ENCODE results near the gene SNX1.
"Not testable (repeated sequence)": the region's sequence is repeated elsewhere in the genome, so short reads cannot be mapped to it uniquely, and the experiment has no call there.

SNX1 gene

DNA sequence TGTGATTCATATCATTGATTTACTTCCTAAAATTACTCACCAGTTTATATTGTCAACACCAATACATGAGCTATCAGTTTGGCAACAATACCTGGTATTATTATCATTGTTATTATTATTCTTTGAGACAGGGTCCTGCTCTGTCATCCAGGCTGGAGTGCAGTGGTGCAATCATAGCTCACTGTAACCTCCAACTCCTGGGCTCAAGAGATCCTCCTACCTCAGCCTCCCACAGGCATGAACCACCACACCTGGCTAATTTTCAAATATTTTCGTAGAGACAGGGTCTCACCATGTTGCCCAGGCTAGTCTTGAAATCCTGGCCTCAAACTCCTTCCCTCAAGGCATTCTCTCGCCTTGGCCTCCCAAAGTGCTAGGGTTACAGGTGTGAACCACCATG is 22.3 kb upstream of the SNX1 start:
- DNase-seq = not testable (repeated sequence)

DNA sequence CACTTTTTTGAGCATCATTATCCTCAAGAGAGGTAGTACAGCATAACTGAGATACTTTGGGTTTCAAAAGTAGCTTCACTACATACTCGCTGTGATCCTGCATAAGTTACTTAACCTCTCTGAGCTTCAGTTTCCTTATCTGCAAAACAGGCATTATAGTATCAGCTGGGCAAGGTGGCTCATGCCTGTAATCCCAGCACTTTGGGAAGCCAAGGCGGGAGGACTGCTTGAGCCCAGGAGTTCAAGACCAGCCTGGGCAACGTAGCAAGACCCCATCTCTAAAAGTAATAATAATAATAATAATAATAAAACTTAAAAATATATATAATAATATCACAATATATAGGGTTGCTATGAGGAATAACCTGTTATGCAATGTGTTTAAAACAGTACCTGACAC is 13.0 kb upstream of the SNX1 start:
- DNase-seq = no peak

DNA sequence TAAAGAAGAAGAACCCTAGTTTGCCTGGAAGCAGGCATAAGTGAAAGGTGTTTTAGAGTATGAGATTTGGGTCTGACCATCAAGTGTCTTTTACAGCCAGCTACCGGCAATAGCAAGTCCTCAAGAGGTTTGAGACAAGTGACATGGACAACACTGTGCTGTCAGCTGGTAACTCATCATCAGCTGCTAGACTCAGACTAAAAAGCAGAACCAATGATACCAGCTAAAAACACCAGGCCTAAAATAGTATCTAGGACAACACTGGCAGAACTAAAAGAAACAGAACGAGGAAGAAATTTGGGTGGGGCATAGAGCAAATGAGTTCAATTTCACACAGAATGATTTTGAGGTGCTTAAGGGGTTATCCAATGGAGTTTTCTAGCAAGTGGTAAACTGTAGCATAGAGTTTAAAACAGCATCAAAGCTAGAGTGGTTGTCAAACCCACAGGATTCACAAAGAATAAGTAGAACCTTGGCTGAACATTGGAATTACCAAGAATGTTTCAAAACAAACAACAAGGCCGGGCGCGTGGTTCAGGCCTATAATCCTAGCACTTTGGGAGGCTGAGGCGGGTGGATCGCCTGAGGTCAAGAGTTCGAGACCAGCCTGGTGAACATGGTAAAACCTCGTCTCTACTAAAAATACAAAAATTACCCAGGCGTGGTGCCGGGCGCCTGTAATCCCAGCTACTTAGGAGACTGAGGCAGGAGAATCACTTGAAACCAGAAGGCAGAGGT is 6.1 kb upstream of the SNX1 start:
- no peak for DNase-seq

DNA sequence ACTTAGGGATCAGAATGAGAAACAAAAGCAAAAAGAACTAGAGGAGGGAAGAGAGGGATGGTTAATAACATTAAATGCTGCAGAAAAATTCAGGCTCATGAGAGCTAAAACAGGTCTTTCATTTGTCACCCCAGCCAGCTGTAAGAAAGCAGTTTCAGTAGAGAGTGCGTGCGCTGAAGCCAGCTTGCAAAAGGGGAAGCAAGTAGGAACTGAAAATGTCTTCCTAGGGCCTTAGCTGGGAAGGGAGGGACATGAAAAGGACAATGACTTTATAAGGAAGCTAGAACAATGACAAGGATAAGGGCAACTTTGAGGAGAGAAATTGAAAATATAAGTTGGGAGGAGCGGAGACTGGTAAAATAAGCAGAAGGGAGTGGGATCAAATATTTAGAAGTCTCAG is 5.3 kb upstream of the SNX1 start:
- DNase-seq = no peak

DNA sequence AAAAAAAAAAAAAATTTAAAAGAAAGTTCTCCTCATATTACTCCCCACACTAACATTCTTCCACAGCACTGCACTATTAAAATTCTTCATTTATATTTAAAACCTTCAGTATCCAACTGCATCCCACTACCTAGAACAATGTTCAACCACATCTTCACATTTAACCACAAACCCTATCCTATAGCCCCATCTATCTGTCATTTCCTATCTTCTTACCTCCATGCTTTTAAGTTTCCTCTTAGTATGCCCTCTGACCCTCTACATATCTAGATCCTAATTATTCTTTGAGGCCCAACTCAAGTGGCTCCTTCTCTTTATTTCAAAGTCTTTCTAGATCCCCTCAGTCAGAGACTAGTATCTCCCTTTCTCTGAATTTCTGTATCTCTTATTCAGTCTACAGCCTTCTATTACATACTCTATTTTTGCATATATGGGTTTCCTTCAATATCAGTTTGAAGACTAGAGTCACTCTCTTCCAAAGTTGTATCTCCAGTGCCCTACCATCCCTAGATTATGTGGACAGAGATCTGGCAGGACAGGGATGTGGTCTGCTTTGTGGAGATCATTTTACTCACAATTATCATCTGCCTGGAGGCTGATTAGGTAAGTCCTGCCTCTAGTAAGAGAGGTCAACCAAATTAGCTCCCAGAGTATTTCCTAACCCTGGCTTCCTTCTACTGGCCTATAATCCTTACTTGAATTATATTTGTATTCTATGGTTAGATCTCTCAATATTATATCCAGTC is 3.5 kb upstream of the SNX1 start:
- no peak for DNase-seq

DNA sequence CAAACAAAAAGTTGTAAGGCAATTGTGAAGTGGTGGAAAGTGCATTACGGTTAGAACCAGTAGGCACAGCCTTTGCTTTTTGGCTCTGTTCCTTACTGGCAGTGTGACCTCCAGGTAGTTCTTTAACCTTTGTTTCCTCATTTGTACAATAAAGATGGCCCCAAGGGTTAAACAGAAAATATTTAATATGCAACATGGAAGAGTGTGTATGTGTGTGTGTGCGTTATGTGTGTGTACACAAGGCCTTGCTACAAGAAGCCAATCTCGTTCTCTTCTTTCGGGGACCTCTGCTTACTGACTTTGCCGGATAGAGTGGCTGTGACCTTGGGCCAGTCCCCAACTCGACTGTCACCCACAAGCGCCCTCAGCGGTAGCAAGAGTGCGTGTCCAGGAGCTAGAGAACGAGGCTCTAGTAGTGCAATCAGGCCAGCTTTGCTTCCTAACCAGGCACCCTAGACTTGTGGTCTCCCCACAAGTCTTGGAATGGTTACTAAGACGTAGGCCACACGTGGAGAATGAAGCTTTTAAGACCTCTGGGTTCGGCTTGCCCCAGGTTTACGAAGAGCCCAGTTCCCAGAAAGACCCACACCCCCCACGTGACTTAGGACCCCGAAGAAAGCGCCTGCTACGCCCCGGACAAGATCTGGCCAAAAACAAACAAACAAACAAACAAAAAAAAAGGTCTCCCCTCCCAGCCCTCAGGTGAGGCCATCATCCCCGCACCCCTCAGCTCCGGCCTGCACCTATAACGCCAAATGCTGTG is 2.7 kb upstream of the SNX1 start:
- peak; percentile 64 to 65 for DNase-seq

DNA sequence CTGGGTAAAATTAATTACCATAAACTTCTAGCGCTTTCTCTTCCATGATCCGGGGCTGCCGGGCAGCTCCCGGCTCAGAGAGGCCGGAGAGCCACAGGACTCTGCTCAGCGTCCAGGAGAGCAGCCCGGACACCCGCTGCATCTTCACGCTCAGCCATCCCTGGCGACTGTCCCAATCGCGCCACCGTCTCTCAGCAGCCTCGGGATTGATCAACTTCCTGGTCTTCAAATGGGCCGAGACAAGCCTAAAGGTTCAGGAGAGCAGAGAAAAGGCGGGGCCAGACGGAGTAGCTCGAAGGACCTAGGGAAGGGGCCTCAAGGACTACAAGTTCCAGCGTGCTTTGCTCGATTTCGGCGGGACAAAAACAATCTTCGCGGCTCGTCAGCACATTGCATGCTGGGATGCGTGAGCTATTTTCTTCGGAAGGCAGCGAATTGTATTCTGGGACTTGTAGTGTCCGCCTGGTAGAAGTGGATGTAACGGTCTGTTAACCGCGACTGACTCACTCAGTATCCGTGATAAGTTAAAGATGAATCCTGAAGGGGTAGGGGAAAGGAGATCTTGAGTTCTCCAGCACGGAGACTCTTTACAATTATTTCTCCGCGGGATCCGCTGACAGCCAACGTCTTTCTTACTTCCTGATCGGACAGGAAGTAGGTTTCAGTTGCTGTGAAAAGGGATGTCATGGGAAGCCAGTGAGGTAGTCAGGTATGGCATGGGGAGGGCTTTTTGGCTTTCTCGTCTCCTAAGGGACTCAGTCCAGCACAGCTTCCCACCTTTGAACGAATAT is 2.0 kb upstream of the SNX1 start, which contains the start of gene CIAO2A:
CIAO2A (minus strand) TSS at position 212 of the 791 bp plus-strand sequence; CDS start at position 142, 70 bp downstream.
- peak; percentile 98 to 99 for DNase-seq

DNA sequence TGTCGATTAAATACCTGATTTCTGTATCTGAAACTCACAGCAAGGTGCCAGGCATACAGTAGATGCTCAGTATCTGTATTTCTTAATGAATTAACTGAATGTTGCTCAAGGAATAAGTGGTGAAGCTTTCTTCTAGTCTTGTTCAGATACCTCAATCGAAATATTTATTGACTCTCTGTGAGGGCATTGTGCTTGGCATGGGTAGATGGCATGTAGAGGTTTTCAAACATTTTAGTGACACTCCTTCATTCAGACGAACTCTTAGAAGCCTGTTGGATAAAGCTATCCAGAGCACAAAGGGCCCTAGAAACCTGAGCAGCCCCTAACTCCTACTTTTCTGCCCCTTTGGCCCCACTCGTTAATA is 369 bp upstream of the SNX1 start:
- no peak for DNase-seq

DNA sequence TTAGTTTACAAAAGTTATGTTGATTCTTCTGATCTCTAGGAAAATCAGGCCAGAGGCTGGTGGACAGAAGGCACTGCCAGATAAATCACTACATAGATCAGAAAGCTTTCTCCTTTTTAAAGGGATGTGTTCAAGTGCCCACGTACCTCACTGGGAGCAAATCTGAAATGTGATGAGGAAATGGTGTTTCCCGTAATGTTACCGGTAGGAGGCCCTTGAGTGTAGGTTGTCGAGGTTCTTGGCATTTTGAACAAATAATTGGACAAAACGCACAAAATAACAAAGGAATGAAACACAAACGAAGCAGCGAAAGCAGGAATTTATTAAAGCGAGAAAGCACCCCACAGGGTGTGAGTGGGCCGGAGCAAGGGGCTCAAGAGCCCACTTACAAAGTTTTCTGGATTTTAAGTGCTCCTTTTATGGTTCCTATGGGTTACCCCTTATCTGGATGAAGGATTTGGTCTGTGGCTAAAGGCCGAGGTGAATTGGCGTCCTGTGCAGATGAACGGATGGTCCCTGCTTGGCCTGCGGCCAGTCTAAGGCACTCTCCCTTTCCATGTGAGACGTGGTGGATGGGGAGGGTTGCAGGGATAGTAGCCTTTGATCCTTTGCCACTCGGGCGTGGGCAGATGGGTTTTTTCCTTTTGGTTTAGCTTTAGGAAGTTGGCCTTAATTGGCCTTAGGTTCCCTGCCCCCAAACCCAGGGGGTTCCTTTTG is 1.0 kb downstream of the SNX1 start:
- peak in 1 of 2 experiments; percentile 20 for DNase-seq

DNA sequence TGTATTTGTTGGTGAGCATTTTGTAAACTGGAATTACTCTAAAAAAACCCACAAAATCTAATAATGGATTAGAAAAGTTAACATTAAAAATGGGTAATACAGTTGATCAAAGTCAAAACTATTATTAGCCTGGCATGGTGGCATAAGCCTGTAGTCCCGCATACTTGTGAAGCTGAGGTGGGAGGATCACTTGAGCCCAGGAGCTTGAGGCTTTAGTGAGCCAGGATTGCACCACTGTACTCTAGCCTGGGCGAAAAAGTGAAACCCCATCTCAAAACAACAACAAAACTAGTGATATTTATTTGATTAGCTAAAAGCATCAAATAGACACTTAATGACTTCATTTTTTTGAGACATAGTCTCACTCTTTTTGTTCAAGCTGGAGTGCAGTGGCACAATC is 3.6 kb downstream of the SNX1 start:
- no peak for DNase-seq

DNA sequence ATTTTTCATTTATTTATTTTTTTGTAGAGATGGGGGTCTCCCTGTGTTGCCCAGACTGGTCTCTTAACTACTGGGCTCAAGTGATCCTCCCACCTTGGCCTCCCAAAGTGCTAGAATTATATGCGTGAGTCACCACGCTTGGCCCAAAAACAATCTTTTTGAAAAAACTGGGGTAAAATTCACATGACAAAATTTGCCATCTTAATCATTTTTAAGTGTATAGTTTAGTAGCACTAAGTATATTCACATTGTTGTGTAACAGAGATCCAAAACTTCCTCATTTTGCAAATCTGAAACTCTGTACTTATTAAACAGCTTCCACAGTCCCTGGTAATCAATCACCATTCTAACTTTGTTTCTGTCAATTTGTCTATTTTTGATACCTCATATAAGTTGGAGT is 5.2 kb downstream of the SNX1 start:
- DNase-seq = no peak

DNA sequence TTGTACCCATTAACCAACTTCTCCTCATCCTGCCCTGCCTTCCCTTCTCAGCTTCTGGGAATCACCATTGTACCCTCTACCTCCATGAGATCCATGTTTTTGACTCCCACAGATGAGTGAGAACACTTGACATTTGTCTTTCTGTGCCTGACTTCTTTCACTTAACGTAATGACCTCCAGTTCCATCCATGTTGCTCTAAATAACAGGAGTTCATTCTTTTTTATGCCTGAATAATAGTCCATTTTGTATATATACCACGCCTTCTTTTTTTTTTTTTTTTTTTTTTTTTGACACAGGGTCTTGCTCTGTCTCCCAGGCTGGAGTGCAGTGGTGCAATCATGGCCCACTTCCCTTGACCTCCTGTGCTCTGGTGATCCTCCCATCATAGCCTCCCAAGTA is 6.7 kb downstream of the SNX1 start:
- no peak for DNase-seq

DNA sequence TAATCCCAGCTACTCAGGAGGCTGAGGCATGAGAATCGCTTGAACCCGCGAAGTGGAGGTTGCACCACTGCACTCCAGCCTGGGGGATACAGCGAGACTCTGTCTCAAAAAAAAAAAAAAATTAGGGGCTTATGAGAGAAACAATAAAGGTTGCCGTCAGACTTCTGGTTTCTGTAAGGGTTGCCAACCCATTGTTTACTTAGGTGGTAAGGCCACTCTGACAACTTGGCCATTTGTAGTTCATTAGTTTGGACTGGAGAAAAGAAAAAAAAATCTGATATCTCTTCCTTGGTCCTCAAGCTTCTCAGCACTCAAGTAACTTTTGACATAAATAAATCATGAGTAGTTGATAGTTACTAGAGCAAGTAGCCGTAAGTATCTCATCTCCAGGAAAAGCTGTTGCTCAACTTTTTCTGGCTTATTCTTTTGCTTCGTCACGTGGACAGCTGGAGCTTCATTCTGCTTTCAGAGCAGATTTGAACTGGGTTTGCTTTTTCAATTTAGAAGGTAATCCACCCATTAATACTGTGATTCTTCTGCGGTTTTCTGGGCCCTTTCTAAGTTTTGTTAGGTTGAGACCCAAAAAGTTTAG is 9.4 kb downstream of the SNX1 start:
- no peak for DNase-seq

DNA sequence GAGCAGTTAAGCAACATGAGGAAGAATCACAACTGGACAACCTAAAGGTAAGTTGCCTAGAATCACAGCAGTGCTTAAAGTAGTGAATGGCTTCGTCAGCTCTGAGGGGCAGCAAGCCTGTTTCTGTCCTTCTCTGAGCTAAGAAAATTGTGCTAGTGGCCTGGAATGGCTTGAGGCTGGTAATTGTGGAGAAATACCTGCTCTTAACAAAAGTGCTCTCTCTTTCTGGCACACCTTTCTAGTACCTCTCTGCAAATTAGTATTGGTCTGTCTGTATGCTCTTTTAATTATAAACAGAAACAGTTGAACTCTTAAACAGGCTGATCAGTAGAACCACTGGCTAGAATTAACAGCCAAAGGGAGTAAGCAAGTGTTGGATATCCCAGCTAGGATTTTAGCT is 11.6 kb downstream of the SNX1 start:
- no peak for DNase-seq

DNA sequence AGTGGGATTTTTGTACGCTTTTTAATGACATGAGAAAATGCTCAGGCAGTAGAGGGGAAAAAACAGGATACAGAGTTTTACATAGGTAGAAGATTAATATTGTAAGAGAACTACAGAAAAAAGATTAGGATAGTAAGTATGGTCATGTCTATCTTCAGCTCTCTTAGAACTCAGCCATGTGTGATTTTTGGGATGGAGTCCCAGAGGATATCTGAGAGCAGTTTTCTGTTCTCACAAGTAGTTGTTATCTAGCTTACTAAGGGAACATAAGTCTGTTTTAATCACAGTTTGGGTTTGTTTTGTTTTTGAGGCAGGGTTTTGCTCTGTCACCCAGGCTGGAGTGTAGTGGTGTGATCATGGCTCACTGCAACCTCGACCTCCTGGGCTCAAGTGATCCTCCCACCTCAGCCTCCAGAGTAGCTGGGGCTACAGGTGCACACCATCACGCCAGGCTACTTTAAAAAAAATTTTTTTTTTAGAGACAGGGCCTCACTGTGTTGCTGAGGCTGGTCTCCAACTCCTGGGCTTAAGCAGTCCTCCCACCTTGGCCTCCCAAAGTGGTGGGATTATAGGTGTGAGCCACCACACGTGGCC is 14.4 kb downstream of the SNX1 start:
- not testable (repeated sequence) for DNase-seq

DNA sequence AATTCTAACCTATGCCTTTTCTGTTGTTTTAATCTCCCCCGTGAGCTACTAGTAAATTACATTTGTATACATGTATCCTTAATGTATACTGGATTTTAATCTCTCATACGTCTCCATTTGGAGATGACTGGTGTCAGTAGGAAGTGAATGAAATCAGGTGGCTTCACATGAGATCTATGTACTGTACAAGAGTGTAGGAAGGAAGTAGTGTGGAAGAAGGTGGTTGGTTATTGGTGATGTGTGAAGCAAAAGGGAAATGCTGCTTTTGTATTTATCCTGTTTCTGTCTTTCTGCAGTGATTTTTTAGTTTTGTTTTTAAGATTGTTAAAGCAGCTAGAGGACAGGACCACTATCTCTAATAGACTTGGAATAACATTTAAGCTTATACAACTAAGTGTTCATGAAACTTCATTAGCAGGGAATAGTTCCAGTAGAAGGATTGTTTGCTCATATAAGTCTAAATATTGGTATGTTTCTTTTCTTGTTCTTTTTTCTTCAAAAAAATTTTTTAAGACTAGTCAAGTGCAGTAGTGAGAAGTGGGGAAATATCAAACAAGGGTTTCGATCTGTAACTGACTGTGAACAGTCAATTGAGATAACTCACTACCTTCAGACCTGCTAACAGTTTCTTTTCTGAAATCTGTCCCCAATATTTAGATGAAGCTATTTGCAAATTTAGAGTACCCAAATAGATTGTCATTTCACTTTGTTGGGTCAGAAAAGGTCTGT is 15.3 kb downstream of the SNX1 start:
- DNase-seq = no peak

DNA sequence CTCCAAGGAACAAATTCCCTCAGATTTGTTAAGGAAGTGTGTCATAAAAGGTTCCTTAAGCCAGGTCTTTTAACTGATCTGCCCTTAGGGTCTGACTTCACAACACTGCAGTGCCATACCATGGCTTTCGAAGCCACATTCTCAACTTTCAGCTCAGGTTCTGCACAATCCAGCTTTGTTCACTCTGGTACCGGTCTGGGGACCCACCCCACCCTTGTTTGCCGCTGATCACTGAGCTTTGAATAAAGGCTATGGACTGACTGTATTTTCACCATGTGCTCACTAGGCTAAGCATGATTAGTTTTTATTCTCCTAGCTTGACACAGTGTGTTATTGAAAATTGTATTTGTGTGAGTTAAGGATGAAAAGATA is 15.9 kb downstream of the SNX1 start:
- peak; percentile 16 to 63 for DNase-seq

DNA sequence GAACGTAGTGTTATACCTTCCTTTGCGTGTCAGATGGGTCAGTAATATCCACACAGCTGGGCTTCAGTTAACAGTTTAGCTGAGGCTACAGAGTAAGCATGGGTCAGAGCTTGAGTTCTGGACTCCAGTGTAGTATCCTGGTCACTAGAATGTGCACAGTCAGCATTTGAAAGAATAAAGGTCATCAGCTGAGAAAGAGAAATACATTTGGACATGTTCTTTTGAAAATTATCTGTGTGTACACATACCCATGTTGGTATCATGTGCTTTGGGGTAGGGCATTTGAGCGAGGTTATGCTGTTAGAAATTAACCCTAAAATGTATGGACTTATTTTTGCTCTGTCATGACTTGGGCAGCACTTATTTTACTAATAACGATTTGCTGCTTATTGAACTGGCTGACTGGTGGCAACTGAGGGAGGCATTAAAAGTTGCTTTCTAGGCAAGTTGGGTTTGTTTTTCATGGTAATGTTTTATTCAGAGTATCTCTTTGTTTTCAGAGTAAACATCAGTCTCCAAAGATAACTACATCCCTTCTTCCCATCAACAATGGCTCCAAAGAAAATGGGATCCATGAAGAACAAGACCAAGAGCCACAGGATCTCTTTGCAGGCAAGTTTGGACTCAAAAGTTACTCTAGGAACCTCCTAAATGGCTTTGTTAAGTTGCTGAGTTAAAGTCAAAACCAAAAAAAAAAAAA is 16.4 kb downstream of the SNX1 start:
- DNase-seq = no peak

DNA sequence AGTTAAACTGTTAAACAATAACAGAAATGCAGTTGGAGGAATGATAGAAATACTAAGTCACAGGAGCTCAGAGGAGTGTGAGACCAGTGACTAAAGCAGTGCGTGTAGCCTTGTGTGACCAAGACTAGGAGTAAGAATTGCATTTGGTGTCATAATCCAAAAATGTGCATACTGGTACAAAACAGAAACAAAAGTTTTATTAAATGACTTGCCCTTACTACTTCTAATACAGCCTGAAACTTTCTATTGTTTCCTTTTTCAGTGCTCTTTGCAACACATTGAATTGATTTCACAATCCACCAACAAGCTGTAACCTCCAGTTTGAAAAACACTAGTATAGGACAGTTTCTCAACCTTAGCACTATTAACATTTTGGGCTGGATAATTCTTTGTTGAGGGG is 17.1 kb downstream of the SNX1 start:
- no peak for DNase-seq

Data from NCI-H526 (cell line).